H9 (cell line): ENCODE measurements around the gene TMEM205. TPM values are rescaled to one million over a fixed set of nuclear protein-coding genes. Genes with fewer than 3 reads are reported as not detected.
"Not testable (repeated sequence)": the region's sequence is repeated elsewhere in the genome, so short reads cannot be mapped to it uniquely, and the experiment has no call there.

Experiments
- DNase-seq: peaks from one replicate; pipeline ENCODE4 v3.0.0-alpha.2; 2017
- H2AFZ ChIP-seq: one replicate; pipeline ENCODE4 v1.6.1; 2013; ENCODE audit warnings: mild to moderate bottlenecking, low read length, control low read depth, moderate library complexity
- H2AK5ac ChIP-seq: 2 replicates; pipeline ENCODE4 v1.6.1; 2013; ENCODE audit warnings: low read length, control low read depth, mixed read lengths; ENCODE audit not compliant: insufficient read length
- H2BK120ac ChIP-seq: one replicate; pipeline ENCODE4 v1.6.1; 2013; ENCODE audit warnings: low read depth, mild to moderate bottlenecking, low read length, control low read depth, inconsistent platforms; ENCODE audit not compliant: poor library complexity, severe bottlenecking
- H2BK12ac ChIP-seq: 2 replicates; pipeline ENCODE4 v1.6.1; 2013; ENCODE audit warnings: low read length, control low read depth, mixed read lengths, low read depth; ENCODE audit not compliant: insufficient read length
- H2BK15ac ChIP-seq: 2 replicates; pipeline ENCODE4 v1.6.1; 2013; ENCODE audit warnings: low read depth, low read length, control low read depth
- H2BK20ac ChIP-seq: one replicate; pipeline ENCODE4 v1.6.1; 2013; ENCODE audit warnings: low read depth, mild to moderate bottlenecking, low read length, control low read depth, inconsistent platforms; ENCODE audit not compliant: poor library complexity, severe bottlenecking
- H2BK5ac ChIP-seq: 2 replicates; pipeline ENCODE4 v1.6.1; 2013; ENCODE audit warnings: low read length, control low read depth, mixed read lengths; ENCODE audit not compliant: insufficient read length
- H3K14ac ChIP-seq: 2 replicates; pipeline ENCODE4 v1.6.1; 2013; ENCODE audit warnings: low read length, control low read depth; ENCODE audit not compliant: insufficient read depth
- H3K18ac ChIP-seq: 2 replicates; pipeline ENCODE4 v1.6.1; 2013; ENCODE audit warnings: low read depth, mild to moderate bottlenecking, mixed read lengths, low read length, control low read depth; ENCODE audit not compliant: insufficient read length
- H3K23ac ChIP-seq: 2 replicates; pipeline ENCODE4 v1.6.1; 2013; ENCODE audit warnings: low read length, control low read depth, mixed read lengths, low read depth; ENCODE audit not compliant: insufficient read length
- H3K23me2 ChIP-seq: 2 replicates; pipeline ENCODE4 v1.6.1; 2013; ENCODE audit warnings: low read depth, mild to moderate bottlenecking, mixed read lengths, low read length, control low read depth; ENCODE audit not compliant: insufficient read length, poor library complexity, severe bottlenecking
- H3K27ac ChIP-seq: 2 replicates; pipeline ENCODE4 v1.5.1; 2013; ENCODE audit warnings: low read length, control low read depth, mixed read lengths, low read depth; ENCODE audit not compliant: insufficient read length
- H3K27me3 ChIP-seq: 2 replicates; pipeline ENCODE4 v1.6.1; 2013; ENCODE audit warnings: low read length, control low read depth, inconsistent platforms; ENCODE audit not compliant: insufficient read depth
- H3K4ac ChIP-seq: 2 replicates; pipeline ENCODE4 v1.6.1; 2013; ENCODE audit warnings: low read depth, mild to moderate bottlenecking, control low read depth, inconsistent platforms, low read length, moderate library complexity
- H3K4me1 ChIP-seq: 2 replicates; pipeline ENCODE4 v1.6.1; 2013; ENCODE audit warnings: low read length, control low read depth, inconsistent platforms; ENCODE audit not compliant: insufficient read depth
- H3K4me2 ChIP-seq: 2 replicates; pipeline ENCODE4 v1.6.1; 2013; ENCODE audit warnings: low read length, control low read depth, mixed read lengths; ENCODE audit not compliant: insufficient read length, insufficient read depth
- H3K56ac ChIP-seq: 2 replicates; pipeline ENCODE4 v1.6.1; 2013; ENCODE audit warnings: low read depth, mild to moderate bottlenecking, mixed read lengths, low read length, control low read depth; ENCODE audit not compliant: insufficient read length
- H3K79me1 ChIP-seq: 2 replicates; pipeline ENCODE4 v1.6.1; 2013; ENCODE audit warnings: low read depth, mild to moderate bottlenecking, moderate library complexity, low read length, control low read depth, inconsistent platforms; ENCODE audit not compliant: insufficient read depth, poor library complexity, severe bottlenecking
- H3K79me2 ChIP-seq: 2 replicates; pipeline ENCODE4 v1.6.1; 2013; ENCODE audit warnings: low read length, control low read depth, inconsistent platforms; ENCODE audit not compliant: insufficient read depth
- H3K9ac ChIP-seq: 2 replicates; pipeline ENCODE4 v1.6.1; 2013; ENCODE audit warnings: low read length, control low read depth, mixed read lengths; ENCODE audit not compliant: insufficient read length; ENCODE audit errors: extremely low read depth
- H3K9me3 ChIP-seq: one replicate; pipeline ENCODE4 v1.6.1; 2013; ENCODE audit warnings: low read depth, low read length, inconsistent platforms; ENCODE audit not compliant: control insufficient read depth
- H3T11ph ChIP-seq: one replicate; pipeline ENCODE4 v1.6.1; 2013; ENCODE audit warnings: mild to moderate bottlenecking, low read length, control low read depth, inconsistent platforms
- H4K20me1 ChIP-seq: one replicate; pipeline ENCODE4 v1.6.1; 2013; ENCODE audit not compliant: control insufficient read depth, insufficient read length, insufficient read depth
- H4K5ac ChIP-seq: 2 replicates; pipeline ENCODE4 v1.6.1; 2013; ENCODE audit warnings: low read depth, mild to moderate bottlenecking, mixed read lengths, low read length, control low read depth; ENCODE audit not compliant: insufficient read length
- H4K8ac ChIP-seq: replicated peaks from 2 replicates; pipeline ENCODE4 v1.6.1; 2013; ENCODE audit warnings: low read length, control low read depth, mixed read lengths, low read depth; ENCODE audit not compliant: insufficient read length
- H4K91ac ChIP-seq: 2 replicates; pipeline ENCODE4 v1.6.1; 2013; ENCODE audit warnings: low read depth, mild to moderate bottlenecking, moderate library complexity, mixed read lengths, low read length, control low read depth; ENCODE audit not compliant: insufficient read length
- H3K27ac Mint-ChIP-seq, 3 experiments: 2 replicates in 2 of 3; 3 replicates in 1 of 3; pipeline ENCODE4 v1.8.0; 2020 to 2021; ENCODE audit warnings: mixed read lengths in 3 of 3, mild to moderate bottlenecking in 1 of 3, moderate library complexity in 1 of 3
- H3K27me3 Mint-ChIP-seq: 2 replicates; pipeline ENCODE4 v1.8.0; 2021; ENCODE audit warnings: low read depth, mild to moderate bottlenecking, moderate library complexity, mixed read lengths
- H3K36me3 Mint-ChIP-seq, 3 experiments: 2 replicates in 2 of 3; 3 replicates in 1 of 3; pipeline ENCODE4 v1.8.0; 2020 to 2021; ENCODE audit warnings: low read depth in 3 of 3, mixed read lengths in 3 of 3; ENCODE audit not compliant: insufficient read depth in 1 of 3
- H3K4me1 Mint-ChIP-seq, 2 experiments: 2 replicates each; pipeline ENCODE4 v1.8.0; 2020; ENCODE audit warnings: mixed read lengths in 2 of 2
- H3K4me3 Mint-ChIP-seq, 2 experiments: 2 replicates in 1 of 2; 3 replicates in 1 of 2; pipeline ENCODE4 v1.8.0; 2020 to 2021; ENCODE audit warnings: mild to moderate bottlenecking in 2 of 2, mixed read lengths in 2 of 2, moderate library complexity in 1 of 2
- H3K9me3 Mint-ChIP-seq, 2 experiments: 2 replicates in 1 of 2; 3 replicates in 1 of 2; pipeline ENCODE4 v1.8.0; 2020; ENCODE audit warnings: mild to moderate bottlenecking in 2 of 2, mixed read lengths in 2 of 2, moderate library complexity in 1 of 2
- WGBS: extraction: QIAGEN DNeasy Blood & Tissue Kit; methylation state at CpG from one replicate; pipeline ENCODE4 v1.1.7; 2013; ENCODE audit warnings: missing lambda C conversion rate, low lambda C conversion rate, mixed read lengths; ENCODE audit not compliant: insufficient read length; ENCODE audit errors: extremely low coverage; 5-methylcytosine and 5-hydroxymethylcytosine counted together
- total RNA-seq: library from RNA; stranded (reverse); gene quantifications from 2 replicates; pipeline ENCODE4 v1.2.1, GENCODE V29; 2021
- TF ChIP-seq, protein P1 (sequence below): fragments of 200-600 bp; sonication (generic); conservative IDR thresholded peaks from 3 replicates; pipeline ENCODE4 v1.8.0; 2021; ENCODE audit warnings: antibody characterized with exemption, mild to moderate bottlenecking

TMEM205 gene
- total RNA-seq, 1 experiment from 2014 or later = 69.7 TPM

DNA sequence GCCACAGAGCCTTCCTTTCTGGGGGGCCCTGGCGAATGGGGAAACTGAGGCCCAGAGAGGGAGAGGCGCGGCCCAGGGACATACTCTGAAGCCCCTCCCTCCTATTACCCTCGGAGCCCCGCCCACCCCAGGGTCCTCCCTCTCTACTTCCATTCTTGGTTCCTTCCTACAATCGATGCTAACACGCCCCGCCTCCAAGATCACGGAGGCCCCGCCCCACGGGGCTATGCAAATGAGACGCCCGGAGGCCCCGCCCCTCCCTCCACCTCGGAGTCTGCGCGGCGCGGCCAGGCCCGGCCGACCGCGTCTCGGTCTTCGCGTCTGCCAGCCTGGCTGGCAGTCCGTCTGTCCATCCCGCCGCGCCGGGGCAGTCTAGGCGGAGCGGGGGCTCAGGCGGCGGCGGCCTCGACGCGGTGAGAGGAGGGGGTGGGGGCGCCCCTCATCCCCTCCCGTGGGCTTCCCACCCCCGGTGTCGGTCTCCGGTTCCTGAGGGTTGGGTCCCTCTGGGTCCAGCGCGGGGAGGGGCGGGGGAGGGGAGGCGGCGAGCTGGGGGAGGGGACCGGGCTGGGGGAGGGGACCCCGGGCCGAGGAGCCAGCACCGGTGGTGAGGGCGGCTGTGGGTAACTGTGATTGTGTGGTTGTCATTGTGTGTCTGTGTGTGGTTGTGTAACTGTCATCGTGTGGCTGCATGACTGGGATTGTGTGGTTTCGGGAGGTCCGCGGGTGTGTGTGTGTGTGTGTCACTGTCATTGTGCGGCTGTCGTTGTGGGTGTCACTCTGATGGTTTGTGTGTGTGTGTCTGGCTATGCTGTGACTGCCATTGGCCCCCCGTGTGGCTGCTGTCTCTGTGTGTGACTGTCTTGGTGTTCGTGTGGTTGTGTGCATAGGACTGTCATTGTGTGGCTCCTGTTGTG lies 9.3 kb upstream of the TMEM205 start, which contains the start of gene PLPPR2:
TSS of gene PLPPR2 (plus strand) at position 273 of the 914 bp plus-strand sequence. CDS start 2,242 bp downstream, outside the sequence.
- Histone ChIP-seq H3K4me1 (peaks cover 2% of the 10 kb centered on the region; the same call in 1 of the 2 replicates), H2BK15ac (no peak within 1 kb of the TSS), H3K14ac (no peak within 1 kb of the TSS), H4K91ac (no peak within 1 kb of the TSS), H3K79me2 (no peaks in the 10 kb centered on the region), H4K8ac (no peak within 1 kb of the TSS), H3K23me2 (no peaks in the 10 kb centered on the region), H3K9me3 (no peaks in the 10 kb centered on the region), H3K27ac (no peak within 1 kb of the TSS), H3K18ac (no peak within 1 kb of the TSS), H2BK12ac (no peak within 1 kb of the TSS), H4K5ac (no peak within 1 kb of the TSS), H2BK20ac (no peak within 1 kb of the TSS), H2AFZ (no peak within 1 kb of the TSS), H2AK5ac (no peak within 1 kb of the TSS), H3T11ph (no peak within 1 kb of the TSS), H3K27me3 (no peaks in the 10 kb centered on the region), H3K23ac (no peak within 1 kb of the TSS), H3K4ac (no peak within 1 kb of the TSS), H3K4me2 (peak within 1 kb of the TSS; percentile 4), H2BK120ac (no peak within 1 kb of the TSS), H2BK5ac (no peak within 1 kb of the TSS), H3K56ac (no peak within 1 kb of the TSS), H4K20me1 (no peaks in the 10 kb centered on the region), H3K9ac (no peak within 1 kb of the TSS), H3K79me1 (no peaks in the 10 kb centered on the region)
- WGBS = no CpG with 5 or more reads among the region's 62 CpGs
- peak within 1 kb of the TSS; percentile 47 to 80 for H3K4me3 Mint-ChIP-seq
- H3K4me1 Mint-ChIP-seq = peaks cover 7 to 28% of the 10 kb centered on the region in 2 experiments
- TF ChIP-seq, protein P1, sequence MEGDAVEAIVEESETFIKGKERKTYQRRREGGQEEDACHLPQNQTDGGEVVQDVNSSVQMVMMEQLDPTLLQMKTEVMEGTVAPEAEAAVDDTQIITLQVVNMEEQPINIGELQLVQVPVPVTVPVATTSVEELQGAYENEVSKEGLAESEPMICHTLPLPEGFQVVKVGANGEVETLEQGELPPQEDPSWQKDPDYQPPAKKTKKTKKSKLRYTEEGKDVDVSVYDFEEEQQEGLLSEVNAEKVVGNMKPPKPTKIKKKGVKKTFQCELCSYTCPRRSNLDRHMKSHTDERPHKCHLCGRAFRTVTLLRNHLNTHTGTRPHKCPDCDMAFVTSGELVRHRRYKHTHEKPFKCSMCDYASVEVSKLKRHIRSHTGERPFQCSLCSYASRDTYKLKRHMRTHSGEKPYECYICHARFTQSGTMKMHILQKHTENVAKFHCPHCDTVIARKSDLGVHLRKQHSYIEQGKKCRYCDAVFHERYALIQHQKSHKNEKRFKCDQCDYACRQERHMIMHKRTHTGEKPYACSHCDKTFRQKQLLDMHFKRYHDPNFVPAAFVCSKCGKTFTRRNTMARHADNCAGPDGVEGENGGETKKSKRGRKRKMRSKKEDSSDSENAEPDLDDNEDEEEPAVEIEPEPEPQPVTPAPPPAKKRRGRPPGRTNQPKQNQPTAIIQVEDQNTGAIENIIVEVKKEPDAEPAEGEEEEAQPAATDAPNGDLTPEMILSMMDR = no peak
- peaks cover 64% of the 10 kb centered on the region for H3K27me3 Mint-ChIP-seq
- DNase-seq = peak; percentile 92
- no peak within 1 kb of the TSS for H3K27ac Mint-ChIP-seq
- no peaks in the 10 kb centered on the region; a peak in 1 of 7 replicates for H3K36me3 Mint-ChIP-seq
- no peaks in the 10 kb centered on the region for H3K9me3 Mint-ChIP-seq

DNA sequence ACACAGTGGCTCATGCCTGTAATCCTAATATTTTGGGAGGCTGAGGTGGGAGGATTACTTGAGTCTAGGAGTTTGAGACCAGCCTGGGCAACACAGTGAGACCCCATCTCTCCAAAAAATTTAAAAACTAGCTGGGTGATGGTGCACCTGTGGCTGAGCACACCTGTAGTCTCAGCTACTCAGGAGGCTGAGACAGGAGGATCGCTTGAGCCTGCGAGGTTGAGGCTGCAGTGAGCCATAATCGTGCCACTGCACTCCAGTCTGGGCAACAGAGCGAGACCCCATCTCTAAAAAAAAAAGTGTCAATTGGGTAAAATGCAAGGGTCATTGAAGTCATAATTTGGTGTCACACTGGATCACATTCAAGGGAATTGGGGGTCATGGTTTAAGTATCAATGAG lies 8.0 kb upstream of the TMEM205 start:
- H3K9me3 ChIP-seq, H3K9ac ChIP-seq, H3K27me3 ChIP-seq, H3K23ac ChIP-seq, H2AK5ac ChIP-seq, H3K4me1 ChIP-seq, DNase-seq, H2BK20ac ChIP-seq, H3K56ac ChIP-seq, H4K91ac ChIP-seq, H3K4ac ChIP-seq, H4K8ac ChIP-seq, H3K27ac Mint-ChIP-seq, H3K27ac ChIP-seq, H2BK15ac ChIP-seq, H3K4me3 Mint-ChIP-seq, H2BK120ac ChIP-seq, H3K18ac ChIP-seq, H2BK12ac ChIP-seq, H2AFZ ChIP-seq, H2BK5ac ChIP-seq, H4K5ac ChIP-seq, H3K23me2 ChIP-seq, H4K20me1 ChIP-seq, H3K36me3 Mint-ChIP-seq, H3K14ac ChIP-seq, H3K4me2 ChIP-seq, H3T11ph ChIP-seq, H3K79me1 ChIP-seq, H3K79me2 ChIP-seq, H3K9me3 Mint-ChIP-seq: not testable (repeated sequence)
- Mint-ChIP-seq H3K27me3 (peaks cover 56% of the 10 kb centered on the region), H3K4me1 (peaks cover 7 to 26% of the 10 kb centered on the region in 2 experiments)
- no CpG with 5 or more reads among the region's 4 CpGs for WGBS
